ENCODE measurements around the gene CEP350. TPM values are rescaled to one million over a fixed set of nuclear protein-coding genes. Genes with fewer than 3 reads are reported as not detected.

The CEP350 gene
- total RNA-seq, 2 experiments from 2014 or later = 48.6 to 54.2 TPM

GRCh38 chr1:180114396-180114945 lies 159.9 kb downstream of the CEP350 start:
- intact Hi-C loops (cut with micrococcal nuclease; ENCODE audit: unreplicated experiment) = no loop called here

DNA sequence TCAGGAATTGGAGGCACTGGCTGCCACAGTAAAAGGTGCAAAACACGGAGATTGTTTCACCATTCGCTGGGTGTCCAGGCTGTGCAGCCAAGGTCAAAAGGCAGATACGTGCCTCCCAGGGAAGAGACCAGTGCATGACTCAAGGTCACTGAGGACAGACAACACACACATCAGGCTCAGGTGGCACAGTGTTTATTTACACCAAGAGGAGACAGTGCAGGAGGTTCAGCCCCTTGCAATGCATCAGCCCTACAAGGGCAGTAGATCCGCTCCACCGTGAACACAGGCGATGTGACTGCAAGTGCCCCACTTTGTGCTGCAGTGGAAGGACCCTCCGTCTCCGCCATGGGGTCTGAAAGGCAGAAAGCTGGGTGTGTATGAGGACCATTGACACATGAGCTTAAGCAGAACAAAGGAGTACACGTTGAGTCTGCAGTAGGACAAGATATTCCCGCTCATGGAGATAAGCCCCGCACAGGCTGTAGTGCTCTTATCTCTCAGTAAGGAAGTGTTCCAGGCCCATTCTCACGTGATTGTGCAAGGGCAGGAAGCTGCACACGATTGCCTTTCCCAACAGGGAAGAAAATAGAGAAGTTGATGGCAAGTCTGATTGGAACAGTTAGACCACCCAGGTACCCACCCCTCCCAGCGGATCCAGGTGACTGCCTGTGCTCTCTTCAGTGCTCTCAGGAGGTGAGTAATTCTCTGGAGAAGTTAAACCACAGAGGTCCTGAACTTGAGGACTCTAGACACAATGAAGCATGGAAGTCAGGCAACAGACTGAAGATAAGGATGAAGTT lies 162.6 kb downstream of the CEP350 start:
- no TSS peak for BruUV-seq (replicated peaks)
- Histone ChIP-seq H3K4me3 (ENCODE audit: low read depth, low read length, poor library complexity, severe bottlenecking) (no peak overlapping the region), H3K9me2 (ENCODE audit: insufficient read depth, low read length) (no peaks in the 10 kb centered on the region), H3K79me2 (ENCODE audit: insufficient read depth, low read depth, low read length) (no peaks in the 10 kb centered on the region), H4K20me1 (ENCODE audit: insufficient read depth, low read length) (no peaks in the 10 kb centered on the region), H3K36me3 (ENCODE audit: insufficient read depth, low read length) (peaks cover 22% of the 10 kb centered on the region), H3K4me2 (ENCODE audit: low read length) (no peak overlapping the region), H3K27ac (ENCODE audit: low read depth, low read length, poor library complexity, severe bottlenecking) (no peak overlapping the region), H3K4me1 (ENCODE audit: insufficient read depth, low read length, poor library complexity, severe bottlenecking) (no peaks in the 10 kb centered on the region), H3K9me3 (ENCODE audit: low read length) (no peaks in the 10 kb centered on the region), H2AFZ (ENCODE audit: low read length) (no peak overlapping the region)
- POLR2A ChIA-PET = interaction anchor here (1.1 kb wide), 1 partner anchor 15 kb away, joined by 3 read pairs; no protein-coding TSS in a partner anchor
- CTCF ChIA-PET (ENCODE audit: unreplicated experiment) = no interaction called here
- TF ChIP-seq, protein P1, sequence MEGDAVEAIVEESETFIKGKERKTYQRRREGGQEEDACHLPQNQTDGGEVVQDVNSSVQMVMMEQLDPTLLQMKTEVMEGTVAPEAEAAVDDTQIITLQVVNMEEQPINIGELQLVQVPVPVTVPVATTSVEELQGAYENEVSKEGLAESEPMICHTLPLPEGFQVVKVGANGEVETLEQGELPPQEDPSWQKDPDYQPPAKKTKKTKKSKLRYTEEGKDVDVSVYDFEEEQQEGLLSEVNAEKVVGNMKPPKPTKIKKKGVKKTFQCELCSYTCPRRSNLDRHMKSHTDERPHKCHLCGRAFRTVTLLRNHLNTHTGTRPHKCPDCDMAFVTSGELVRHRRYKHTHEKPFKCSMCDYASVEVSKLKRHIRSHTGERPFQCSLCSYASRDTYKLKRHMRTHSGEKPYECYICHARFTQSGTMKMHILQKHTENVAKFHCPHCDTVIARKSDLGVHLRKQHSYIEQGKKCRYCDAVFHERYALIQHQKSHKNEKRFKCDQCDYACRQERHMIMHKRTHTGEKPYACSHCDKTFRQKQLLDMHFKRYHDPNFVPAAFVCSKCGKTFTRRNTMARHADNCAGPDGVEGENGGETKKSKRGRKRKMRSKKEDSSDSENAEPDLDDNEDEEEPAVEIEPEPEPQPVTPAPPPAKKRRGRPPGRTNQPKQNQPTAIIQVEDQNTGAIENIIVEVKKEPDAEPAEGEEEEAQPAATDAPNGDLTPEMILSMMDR (conservative IDR thresholded peaks at IDR 0.05; ENCODE audit: low read length) = no peak
- no peak for TF ChIP-seq EZH2phosphoT487 (IDR thresholded peaks at IDR 0.05; ENCODE audit: borderline replicate concordance, low read depth, low read length)
- intact Hi-C loops (cut with micrococcal nuclease; ENCODE audit: unreplicated experiment) = no loop called here
- no peak for DNase-seq (ENCODE audit: low spot score)

More at GRCh38 chr1:180114396-180114945, 159.9 kb downstream of the CEP350 start:
- BruUV-seq (replicated peaks) = no TSS peak
- Histone ChIP-seq H3K36me3 (ENCODE audit: insufficient read depth, low read length) (peaks cover 45% of the 10 kb centered on the region), H3K4me1 (ENCODE audit: insufficient read depth, low read length, poor library complexity, severe bottlenecking) (no peaks in the 10 kb centered on the region), H3K9me3 (ENCODE audit: low read length) (no peaks in the 10 kb centered on the region), H3K79me2 (ENCODE audit: insufficient read depth, low read depth, low read length) (no peaks in the 10 kb centered on the region), H2AFZ (ENCODE audit: low read length) (no peak overlapping the region), H3K4me2 (ENCODE audit: low read length) (no peak overlapping the region), H3K4me3 (ENCODE audit: low read depth, low read length, poor library complexity, severe bottlenecking) (no peak overlapping the region), H4K20me1 (ENCODE audit: insufficient read depth, low read length) (no peaks in the 10 kb centered on the region), H3K9me2 (ENCODE audit: insufficient read depth, low read length) (no peaks in the 10 kb centered on the region), H3K27ac (ENCODE audit: low read depth, low read length, poor library complexity, severe bottlenecking) (no peak overlapping the region)
- TF ChIP-seq EZH2phosphoT487 (IDR thresholded peaks at IDR 0.05; ENCODE audit: borderline replicate concordance, low read depth, low read length) = no peak
- TF ChIP-seq, protein P1 (conservative IDR thresholded peaks at IDR 0.05; ENCODE audit: low read length) = no peak
- CTCF ChIA-PET (ENCODE audit: unreplicated experiment) = no interaction called here
- DNase-seq (ENCODE audit: low spot score) = no peak
- POLR2A ChIA-PET = interaction anchor here (0.5 to 1.1 kb wide), 3 partner anchors 25 to 835 kb away, joined by 3 to 4 read pairs (median 4); no protein-coding TSS in a partner anchor

DNA sequence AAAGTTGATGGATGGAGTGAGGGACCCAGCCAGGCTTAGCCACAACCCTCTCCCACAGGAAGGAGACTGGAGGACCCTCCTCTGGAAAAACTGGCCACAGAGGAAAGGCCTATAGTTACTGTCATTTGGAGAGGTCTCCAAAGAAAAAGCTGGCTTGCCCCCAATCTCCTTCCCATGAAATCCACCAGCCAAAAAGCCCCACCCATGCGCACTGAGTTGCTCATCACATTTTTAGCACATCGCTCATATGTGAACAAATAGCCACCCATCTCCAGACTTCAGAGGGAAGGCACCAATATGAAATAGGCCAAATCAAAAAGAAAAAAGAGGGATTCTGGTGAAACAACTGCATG lies 163.1 kb downstream of the CEP350 start:
- TF ChIP-seq EZH2phosphoT487 (IDR thresholded peaks at IDR 0.05; ENCODE audit: borderline replicate concordance, low read depth, low read length) = no peak
- TF ChIP-seq, protein P1 (conservative IDR thresholded peaks at IDR 0.05; ENCODE audit: low read length) = no peak
- Histone ChIP-seq H3K9me2 (ENCODE audit: insufficient read depth, low read length) (no peaks in the 10 kb centered on the region), H2AFZ (ENCODE audit: low read length) (no peak overlapping the region), H3K36me3 (ENCODE audit: insufficient read depth, low read length) (peaks cover 16% of the 10 kb centered on the region), H3K4me3 (ENCODE audit: low read depth, low read length, poor library complexity, severe bottlenecking) (no peak overlapping the region), H3K9me3 (ENCODE audit: low read length) (no peaks in the 10 kb centered on the region), H3K79me2 (ENCODE audit: insufficient read depth, low read depth, low read length) (no peaks in the 10 kb centered on the region), H3K4me2 (ENCODE audit: low read length) (no peak overlapping the region), H3K27ac (ENCODE audit: low read depth, low read length, poor library complexity, severe bottlenecking) (no peak overlapping the region), H4K20me1 (ENCODE audit: insufficient read depth, low read length) (no peaks in the 10 kb centered on the region), H3K4me1 (ENCODE audit: insufficient read depth, low read length, poor library complexity, severe bottlenecking) (no peaks in the 10 kb centered on the region)
- intact Hi-C loops (cut with micrococcal nuclease; ENCODE audit: unreplicated experiment) = no loop called here
- no peak for DNase-seq (ENCODE audit: low spot score)
- BruUV-seq (replicated peaks) = no TSS peak
- ChIA-PET CTCF (ENCODE audit: unreplicated experiment) (no interaction called here), POLR2A (interaction anchor here (1.1 kb wide), 1 partner anchor 16 kb away, joined by 3 read pairs; no protein-coding TSS in a partner anchor)
